ENCODE measurements around the gene TEAD2.
"Not testable (repeated sequence)": the region's sequence is repeated elsewhere in the genome, so short reads cannot be mapped to it uniquely, and the experiment has no call there.

Gene TEAD2

GRCh38 chr19:49347191-49347590 is 15.0 kb downstream of the TEAD2 start:
- DNase-seq, result no peak

GRCh38 chr19:49344505-49345423 is 17.5 kb downstream of the TEAD2 start:
- DNase-seq, result no peak

- no peak for DNase-seq
Observed at GRCh38 chr19:49343123-49343522, 19.1 kb downstream of the TEAD2 start.

GRCh38 chr19:49342291-49342721 is 19.9 kb downstream of the TEAD2 start:
- no peak for DNase-seq

GRCh38 chr19:49340865-49341718 is 21.1 kb downstream of the TEAD2 start:
- no peak for DNase-seq

- DNase-seq, result peak; percentile 50
Observed at GRCh38 chr19:49340069-49340864, 21.9 kb downstream of the TEAD2 start.

GRCh38 chr19:49339301-49340068 is 22.7 kb downstream of the TEAD2 start:
- peak; percentile 87 for DNase-seq

- DNase-seq, result peak; percentile 28
Observed at GRCh38 chr19:49338691-49339300, 23.4 kb downstream of the TEAD2 start.

GRCh38 chr19:49338023-49338677 is 24.1 kb downstream of the TEAD2 start:
- DNase-seq, result no peak

- DNase-seq, result no peak
Observed at GRCh38 chr19:49337267-49338022, 24.8 kb downstream of the TEAD2 start.

- DNase-seq, result no peak
Observed at GRCh38 chr19:49336482-49337266, 25.5 kb downstream of the TEAD2 start.

GRCh38 chr19:49335784-49336481 is 26.3 kb downstream of the TEAD2 start:
- no peak for DNase-seq

- no peak for DNase-seq
Observed at GRCh38 chr19:49335071-49335783, 27.0 kb downstream of the TEAD2 start, which contains the start of gene CD37. Gene CD37, plus strand, starts transcription at chr19:49335406. Its CDS starts 135 bp downstream, at chr19:49335541.

GRCh38 chr19:49333811-49334288 is 28.4 kb downstream of the TEAD2 start:
- no peak for DNase-seq

GRCh38 chr19:49333418-49333805 is 28.8 kb downstream of the TEAD2 start:
- no peak for DNase-seq

- DNase-seq, result not testable (repeated sequence)
Observed at GRCh38 chr19:49332691-49333417, 29.4 kb downstream of the TEAD2 start.

- DNase-seq, result peak; percentile 48
Observed at GRCh38 chr19:49331616-49332055, 30.6 kb downstream of the TEAD2 start.

Data from fibroblast of skin of scalp (primary cell).